Heart left ventricle (tissue), 16 donors: ENCODE measurements around the gene MYO1E. TPM values are rescaled to one million over a fixed set of nuclear protein-coding genes. Genes with fewer than 3 reads are reported as not detected.

Experiments
- ATAC-seq, 4 donors: fragments of 200-7000 bp; cut with Tn5 transposase; one replicate each; pipeline ENCODE4 v1.9.1; 2020 to 2022; ENCODE audit warnings: moderate library complexity in 4 of 4, mild to moderate bottlenecking in 3 of 4, moderate number of reproducible peaks in 1 of 4
- DNase-seq, 5 donors: peaks; one replicate each; pipeline ENCODE4 v3.0.0-alpha.2; 2020
- H3K27ac ChIP-seq, 12 donors: fragments of 200-600 bp; sonication (generic) in 4 of 12; one replicate each; pipeline versions ENCODE4 v1.5.0 to v1.8.0; 2016 to 2022; ENCODE audit warnings: mild to moderate bottlenecking in 2 of 12
- H3K27me3 ChIP-seq, 9 donors: fragments of 200-600 bp; sonication (generic) in 2 of 9; one replicate each; pipeline versions ENCODE4 v1.5.1 to v1.8.0; 2016 to 2022; ENCODE audit warnings: mild to moderate bottlenecking in 3 of 9
- H3K36me3 ChIP-seq, 9 donors: fragments of 200-600 bp; sonication (generic) in 2 of 9; one replicate each; pipeline versions ENCODE4 v1.5.0 to v1.8.0; 2018 to 2022; ENCODE audit warnings: mild to moderate bottlenecking in 2 of 9
- H3K4me1 ChIP-seq, 12 donors: fragments of 200-600 bp; sonication (generic) in 4 of 12; one replicate each; pipeline versions ENCODE4 v1.5.0 to v1.8.0; 2016 to 2022; ENCODE audit warnings: mild to moderate bottlenecking in 3 of 12
- H3K4me3 ChIP-seq, 12 donors: fragments of 200-600 bp; sonication (generic) in 4 of 12; one replicate each; pipeline versions ENCODE4 v1.5.0 to v1.8.0; 2017 to 2022; ENCODE audit warnings: mild to moderate bottlenecking in 9 of 12, moderate library complexity in 4 of 12
- H3K9me3 ChIP-seq, 12 donors: fragments of 200-600 bp; sonication (generic) in 4 of 12; one replicate each; pipeline versions ENCODE4 v1.5.0 to v1.8.0; 2016 to 2022; ENCODE audit warnings: mild to moderate bottlenecking in 1 of 12
- CTCF ChIP-seq, 12 donors: fragments of 200-600 bp; sonication (generic) in 4 of 12; IDR thresholded peaks; one replicate each; pipeline versions ENCODE4 v1.5.0 to v1.8.0; 2018 to 2022; ENCODE audit warnings: antibody characterized with exemption in 12 of 12, mild to moderate bottlenecking in 5 of 12
- POLR2A ChIP-seq, 2 donors: fragments of 450-650 bp; IDR thresholded peaks; one replicate each; pipeline ENCODE4 v1.6.1; 2017; ENCODE audit warnings: antibody characterized with exemption in 2 of 2, mild to moderate bottlenecking in 2 of 2, moderate library complexity in 2 of 2
- WGBS, 4 donors: extraction: QIAGEN DNeasy Blood & Tissue Kit in 2 of 4; methylation state at CpG; one replicate each; pipeline versions ENCODE4 v1.1.5 to v1.1.7; 2013 to 2018; 5-methylcytosine and 5-hydroxymethylcytosine counted together
- intact Hi-C, 10 donors: fragments of 100-400 bp; cut with DNase I; formaldehyde crosslinking; loops; one replicate each; pipeline versions ENCODE4 v1.11.1 to v1.14.2; 2022
- polyA plus RNA-seq, 2 donors: library from polyadenylated mRNA; stranded (reverse); fragments of 200-250 nt; gene quantifications; one replicate each; pipeline ENCODE4 v1.2.3, GENCODE V29; 2013
- total RNA-seq, 9 donors: library from RNA; depleted of rRNA in 2 of 9; stranded (reverse); fragments of >200 nt in 2 of 9; fragmentation: NEBNext Ultra II Directional in 3 of 9; extraction: Animal tissue kit (Norgen Biotek cat#: 25700) in 3 of 9; gene quantifications; one replicate each; pipeline versions ENCODE4 v1.1.0 to v1.2.4, GENCODE V29; 2016 to 2023
- donor health status: ischemic (EF 13 %, LVEDD 7.1; RV severe dilation, severe dysfunction).
- donor health status: healthy with polysubstance abuse.
- donor health status: DM: no; HTN: yes; CAD: no.
- donor health status: DM: no; HTN: no; CAD: no.
- donor health status: ischemic (EF 25% LVEDD 6.9; RV normal size, moderate dysfunction).
- donor health status: ischemic (EF 25% LVEDD 5.7; RV mildly dilated, moderate dysfunction).
- donor health status: healthy.
- donor health status: DM: yes; HTN: yes; CAD: no.
- donor health status: ischemic (EF 35%, LVEDD 5.7; RV mildly dilated, moderate dysfunction).
- donor health status: nonischemic (EF 11% LVEDD 7.7; RV severe dilation, severe dysfunction).
- donor health status: DM: yes; HTN: yes; CAD: no.
- donor health status: PGD.
- donor health status: ischemic (EF 29% LVEDD 5.4; RV normal size, mild dysfunction).
- donor health status: nonischemic (EF 23%, LVEDD 6.1; RV moderate dilation, normal function).

The MYO1E gene
- total and polyA plus RNA-seq, 11 donors: 8.5 to 98.6 (median 25.2) TPM

GRCh38 chr15:59208613-59209249 is 163.9 kb downstream of the MYO1E start:
- no peaks in the 10 kb centered on the region for H3K4me1 ChIP-seq
- ATAC-seq (no peak), DNase-seq (no peak)
- no peak overlapping the region for H3K4me3 ChIP-seq
- no peak overlapping the region for H3K27ac ChIP-seq
- H3K9me3 ChIP-seq: no peaks in the 10 kb centered on the region
- peaks cover 0 to 95% (median 76%) of the 10 kb centered on the region in 9 donors for H3K36me3 ChIP-seq
- 93 to 99% (median 97%) methylated on average over 7 of the region's 7 CpGs for WGBS, 4 donors
- intact Hi-C loops: no loop called here
- no peaks in the 10 kb centered on the region for H3K27me3 ChIP-seq
- TF ChIP-seq CTCF (IDR thresholded peaks at IDR 0.05): no peak
- TF ChIP-seq POLR2A (IDR thresholded peaks at IDR 0.05): no peak

GRCh38 chr15:59206623-59207183 is 166.0 kb downstream of the MYO1E start, which contains the start of gene LDHAL6B:
LDHAL6B (plus strand) TSS chr15:59206843; CDS start chr15:59206941, 98 bp downstream.
- Histone ChIP-seq H3K36me3 (peaks cover 0 to 96% (median 83%) of the 10 kb centered on the region in 9 donors), H3K4me3 (no peak within 1 kb of the TSS), H3K4me1 (no peaks in the 10 kb centered on the region), H3K27me3 (no peaks in the 10 kb centered on the region), H3K9me3 (no peaks in the 10 kb centered on the region), H3K27ac (no peak within 1 kb of the TSS)
- no peak for DNase-seq
- ATAC-seq: no peak
- TF ChIP-seq CTCF (IDR thresholded peaks at IDR 0.05): no peak
- TF ChIP-seq POLR2A (IDR thresholded peaks at IDR 0.05): no peak
- 94 to 98% (median 95%) methylated on average over 30 of the region's 30 CpGs for WGBS, 4 donors
- intact Hi-C loops: no loop called here

GRCh38 chr15:59205839-59206622 is 166.6 kb downstream of the MYO1E start:
- DNase-seq: no peak
- no peak for ATAC-seq
- intact Hi-C loops: no loop called here
- Histone ChIP-seq H3K9me3 (no peaks in the 10 kb centered on the region), H3K27ac (no peak overlapping the region), H3K4me1 (no peaks in the 10 kb centered on the region), H3K4me3 (no peak overlapping the region), H3K36me3 (peaks cover 0 to 100% (median 89%) of the 10 kb centered on the region in 9 donors), H3K27me3 (no peaks in the 10 kb centered on the region)
- WGBS, 4 donors: 87 to 96% (median 90%) methylated on average over 9 of the region's 9 CpGs
- TF ChIP-seq CTCF (IDR thresholded peaks at IDR 0.05): no peak

- Histone ChIP-seq H3K27me3 (no peaks in the 10 kb centered on the region), H3K36me3 (peaks cover 0 to 93% (median 84%) of the 10 kb centered on the region in 9 donors), H3K27ac (no peak overlapping the region), H3K9me3 (no peaks in the 10 kb centered on the region), H3K4me1 (peaks cover 0 to 4% (median 0%) of the 10 kb centered on the region in 12 donors), H3K4me3 (no peak overlapping the region)
- WGBS, 4 donors: 86 to 96% (median 93%) methylated on average over 3 of the region's 3 CpGs
- ATAC-seq (no peak), DNase-seq (no peak)
- intact Hi-C loops: no loop called here
- TF ChIP-seq CTCF (IDR thresholded peaks at IDR 0.05) (no peak), POLR2A (IDR thresholded peaks at IDR 0.05) (no peak)
These were observed 169.0 kb downstream of the MYO1E start for GRCh38 chr15:59203657-59204056.
